Stimulated activated effector memory CD8-positive, alpha-beta T cell treated with anti-CD3 and anti-CD28 coated beads, Interleukin-12 subunit alpha, Interleukin-12 subunit beta, amount 100 ng/mL, for 72 hours (primary cell): ENCODE data around the gene NLGN2.
A peak's percentile ranks its signal among the peaks of the same experiment; 100 is the strongest.

ENCODE experiments used
- ATAC-seq: fragments of 150-1000 bp; cut with Tn5 transposase; 2 replicates; pipeline ENCODE4 v1.10.0; 2021
- DNase-seq, 2 donors: peaks; one replicate each; pipeline ENCODE4 v3.0.0; 2021 to 2022; ENCODE audit warnings: low spot score in 2 of 2
- H3K27ac Mint-ChIP-seq: one replicate; pipeline ENCODE4 v1.8.0; 2022; ENCODE audit warnings: mild to moderate bottlenecking, mixed read lengths
- H3K36me3 Mint-ChIP-seq: one replicate; pipeline ENCODE4 v1.8.0; 2022; ENCODE audit warnings: mild to moderate bottlenecking, mixed read lengths
- H3K4me1 Mint-ChIP-seq: one replicate; pipeline ENCODE4 v1.8.0; 2022; ENCODE audit warnings: mixed read lengths
- H3K4me3 Mint-ChIP-seq: one replicate; pipeline ENCODE4 v1.8.0; 2022; ENCODE audit warnings: mild to moderate bottlenecking, mixed read lengths
- H3K9me3 Mint-ChIP-seq: one replicate; pipeline ENCODE4 v1.8.0; 2022; ENCODE audit warnings: mixed read lengths

NLGN2 gene

DNA sequence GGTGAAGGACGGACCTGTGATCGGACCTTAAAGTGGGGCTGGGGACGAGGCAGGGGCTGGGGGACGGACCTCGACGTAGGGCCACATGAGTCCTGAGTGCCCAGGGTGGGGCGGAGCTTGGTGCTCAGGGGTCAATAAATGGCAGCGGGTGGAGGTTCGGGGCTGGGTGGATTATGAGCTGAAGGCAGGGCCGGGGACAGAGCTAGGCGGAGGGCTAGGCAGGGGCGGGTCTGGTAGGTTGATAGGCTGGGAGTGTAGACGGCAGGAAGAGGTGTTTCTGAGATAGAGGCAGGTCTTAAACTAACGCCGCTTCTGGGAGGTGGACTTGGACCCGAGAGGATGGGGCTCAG is 37.9 kb downstream of the NLGN2 start:
- peak; percentile 70 for ATAC-seq
- Mint-ChIP-seq H3K4me3 (peak overlapping the region; percentile 73), H3K36me3 (no peaks in the 10 kb centered on the region), H3K27ac (no peak overlapping the region), H3K9me3 (no peaks in the 10 kb centered on the region), H3K4me1 (peaks cover 19% of the 10 kb centered on the region)
- no peak for DNase-seq

DNA sequence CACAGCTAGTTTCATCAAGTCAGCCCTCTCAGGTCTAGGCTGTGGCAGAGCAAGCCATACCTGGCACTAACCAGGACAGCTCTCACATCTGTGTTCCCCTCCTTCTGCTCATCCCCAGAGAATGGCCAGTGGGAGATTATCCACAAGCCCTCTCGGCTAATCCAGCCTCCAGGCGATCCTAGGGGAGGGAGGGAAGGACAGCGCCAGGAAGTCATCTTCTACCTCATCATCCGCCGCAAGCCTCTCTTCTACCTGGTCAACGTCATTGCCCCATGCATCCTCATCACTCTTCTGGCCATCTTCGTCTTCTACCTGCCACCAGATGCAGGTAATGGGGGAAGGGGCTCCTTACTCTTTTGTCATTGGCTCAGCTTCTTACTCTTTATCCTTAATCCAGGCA is 40.8 kb downstream of the NLGN2 start:
- H3K9me3 Mint-ChIP-seq, result no peaks in the 10 kb centered on the region
- DNase-seq, result no peak
- peaks cover 14% of the 10 kb centered on the region for H3K4me1 Mint-ChIP-seq
- no peak overlapping the region for H3K4me3 Mint-ChIP-seq
- no peak for ATAC-seq
- no peak overlapping the region for H3K27ac Mint-ChIP-seq
- no peaks in the 10 kb centered on the region for H3K36me3 Mint-ChIP-seq

- H3K27ac Mint-ChIP-seq, result peak overlapping the region; percentile 71
- no peak for DNase-seq
- ATAC-seq, result no peak
- H3K9me3 Mint-ChIP-seq, result no peaks in the 10 kb centered on the region
- H3K36me3 Mint-ChIP-seq, result peaks cover 81% of the 10 kb centered on the region
- no peak overlapping the region for H3K4me3 Mint-ChIP-seq
- peaks cover 15% of the 10 kb centered on the region for H3K4me1 Mint-ChIP-seq
Measured at GRCh38 chr17:7459961-7460545, 52.4 kb downstream of the NLGN2 start.

- H3K4me1 Mint-ChIP-seq, result peaks cover 14% of the 10 kb centered on the region
- peak overlapping the region; percentile 71 for H3K27ac Mint-ChIP-seq
- H3K36me3 Mint-ChIP-seq, result peaks cover 81% of the 10 kb centered on the region
- H3K9me3 Mint-ChIP-seq, result no peaks in the 10 kb centered on the region
- no peak for DNase-seq
- no peak for ATAC-seq
- H3K4me3 Mint-ChIP-seq, result no peak overlapping the region
Measured at GRCh38 chr17:7460850-7461660, 53.4 kb downstream of the NLGN2 start.

GRCh38 chr17:7462474-7463371 is 55.1 kb downstream of the NLGN2 start:
- Mint-ChIP-seq H3K4me1 (peaks cover 18% of the 10 kb centered on the region), H3K4me3 (no peak overlapping the region), H3K27ac (peak overlapping the region; percentile 71), H3K36me3 (peaks cover 88% of the 10 kb centered on the region), H3K9me3 (no peaks in the 10 kb centered on the region)
- no peak for ATAC-seq
- DNase-seq, result no peak

DNA sequence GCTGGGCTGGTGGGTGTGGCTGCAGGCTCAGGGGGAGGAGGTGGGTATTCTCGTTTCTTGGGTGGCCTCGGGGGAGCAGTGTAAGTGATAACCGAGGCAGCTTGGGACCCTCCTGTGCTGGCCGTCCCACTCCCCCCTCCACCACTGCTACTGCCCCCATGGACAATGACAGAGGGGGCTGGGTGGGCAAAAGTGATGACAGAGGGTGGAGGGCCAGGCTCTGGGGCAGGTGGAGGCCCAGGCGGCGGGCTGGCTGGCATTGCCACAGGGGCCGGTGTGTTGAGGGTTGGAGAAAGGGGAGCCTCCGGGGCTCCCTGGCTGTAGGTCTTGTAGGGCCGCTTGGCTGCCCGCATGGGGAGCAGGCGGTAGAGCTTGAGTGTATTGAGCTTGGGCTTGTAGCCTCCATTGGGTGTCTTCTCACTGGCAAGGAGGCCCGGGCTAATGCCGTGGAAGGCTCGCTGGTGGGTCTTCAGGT is 55.8 kb downstream of the NLGN2 start:
- Mint-ChIP-seq H3K4me1 (peaks cover 18% of the 10 kb centered on the region), H3K4me3 (no peak overlapping the region), H3K27ac (peak overlapping the region; percentile 69), H3K9me3 (no peaks in the 10 kb centered on the region), H3K36me3 (peaks cover 90% of the 10 kb centered on the region)
- DNase-seq (no peak), ATAC-seq (no peak)

DNA sequence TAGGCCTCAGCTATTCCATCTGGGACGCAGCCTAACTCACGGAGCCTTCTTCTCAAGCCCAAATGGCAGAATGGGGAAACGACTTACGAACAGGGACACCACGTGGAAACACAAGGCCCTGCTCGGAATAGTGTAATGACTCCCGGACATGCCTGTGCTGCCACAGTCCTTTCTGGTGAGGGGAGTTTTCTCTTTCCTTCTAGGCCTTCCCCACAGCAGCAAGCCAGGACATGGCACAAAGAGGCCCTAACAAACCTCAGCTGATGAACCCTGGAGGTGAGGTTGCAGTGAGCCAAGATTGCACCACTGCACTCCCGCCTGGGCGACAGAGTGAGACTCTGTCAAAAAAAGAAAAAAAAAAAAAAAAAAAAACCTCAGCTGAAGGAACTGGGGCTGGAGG is 56.4 kb downstream of the NLGN2 start:
- H3K4me3 Mint-ChIP-seq, result no peak overlapping the region

DNA sequence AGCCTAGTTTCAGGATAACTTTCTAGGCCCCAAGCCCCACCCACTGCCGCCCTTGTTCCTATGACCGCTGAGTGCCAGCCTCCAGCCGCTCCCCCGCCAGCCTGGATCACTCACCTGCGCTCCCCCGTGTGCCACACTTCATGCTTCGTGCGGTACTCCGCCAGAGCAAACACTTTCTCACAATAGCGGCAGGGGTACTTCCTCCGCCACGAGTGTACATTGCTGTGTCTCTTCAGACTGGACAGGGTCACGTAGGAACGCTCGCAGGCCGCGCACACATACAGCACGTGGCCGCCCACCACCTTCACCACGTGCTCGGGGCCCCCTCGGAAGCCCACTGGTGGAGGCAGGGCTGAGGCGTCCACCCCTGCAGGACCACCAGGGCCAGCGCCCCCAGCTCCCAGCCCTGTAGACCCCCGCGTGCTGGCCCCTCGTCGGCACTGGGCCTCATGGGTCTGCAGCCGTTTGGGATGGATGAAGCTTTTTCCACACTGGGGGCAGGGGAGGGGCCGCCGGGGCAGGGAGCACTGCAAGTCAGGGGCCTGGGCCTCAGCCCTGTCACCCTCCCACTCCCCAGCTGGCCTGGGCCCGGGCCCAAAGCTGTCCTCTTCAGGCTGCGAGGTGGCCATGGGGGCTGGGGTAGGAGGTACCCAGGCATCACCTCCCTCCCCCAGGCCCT is 58.1 kb downstream of the NLGN2 start:
- no peak for ATAC-seq

More for the DNA sequence above, 56.4 kb downstream of the NLGN2 start:
- DNase-seq, result no peak
- no peak for ATAC-seq
- Mint-ChIP-seq H3K36me3 (peaks cover 85% of the 10 kb centered on the region), H3K4me1 (peaks cover 18% of the 10 kb centered on the region), H3K9me3 (no peaks in the 10 kb centered on the region), H3K27ac (peak overlapping the region; percentile 69)

GRCh38 chr17:7466318-7466638 is 58.6 kb downstream of the NLGN2 start:
- Mint-ChIP-seq H3K27ac (peak overlapping the region; percentile 73), H3K9me3 (no peaks in the 10 kb centered on the region)
- no peak for ATAC-seq

More for the DNA sequence above, 58.1 kb downstream of the NLGN2 start:
- peaks cover 78% of the 10 kb centered on the region for H3K36me3 Mint-ChIP-seq
- no peak overlapping the region for H3K4me3 Mint-ChIP-seq
- H3K4me1 Mint-ChIP-seq, result peaks cover 18% of the 10 kb centered on the region
- DNase-seq, result no peak
- no peaks in the 10 kb centered on the region for H3K9me3 Mint-ChIP-seq
- peak overlapping the region; percentile 73 for H3K27ac Mint-ChIP-seq

GRCh38 chr17:7466639-7467341 is 59.1 kb downstream of the NLGN2 start:
- H3K4me1 Mint-ChIP-seq, result peaks cover 18% of the 10 kb centered on the region
- DNase-seq (no peak), ATAC-seq (peak; percentile 9)
- no peak overlapping the region for H3K4me3 Mint-ChIP-seq
- H3K9me3 Mint-ChIP-seq, result no peaks in the 10 kb centered on the region
- peak overlapping the region; percentile 73 for H3K27ac Mint-ChIP-seq
- peaks cover 67% of the 10 kb centered on the region for H3K36me3 Mint-ChIP-seq

More at GRCh38 chr17:7466318-7466638, 58.6 kb downstream of the NLGN2 start:
- no peak for DNase-seq
- Mint-ChIP-seq H3K36me3 (peaks cover 72% of the 10 kb centered on the region), H3K4me3 (no peak overlapping the region), H3K4me1 (peaks cover 15% of the 10 kb centered on the region)

GRCh38 chr17:7467498-7467897 is 59.9 kb downstream of the NLGN2 start:
- ATAC-seq, result no peak
- Mint-ChIP-seq H3K4me3 (no peak overlapping the region), H3K27ac (no peak overlapping the region), H3K36me3 (peaks cover 60% of the 10 kb centered on the region), H3K9me3 (no peaks in the 10 kb centered on the region), H3K4me1 (peaks cover 22% of the 10 kb centered on the region)
- no peak for DNase-seq

DNA sequence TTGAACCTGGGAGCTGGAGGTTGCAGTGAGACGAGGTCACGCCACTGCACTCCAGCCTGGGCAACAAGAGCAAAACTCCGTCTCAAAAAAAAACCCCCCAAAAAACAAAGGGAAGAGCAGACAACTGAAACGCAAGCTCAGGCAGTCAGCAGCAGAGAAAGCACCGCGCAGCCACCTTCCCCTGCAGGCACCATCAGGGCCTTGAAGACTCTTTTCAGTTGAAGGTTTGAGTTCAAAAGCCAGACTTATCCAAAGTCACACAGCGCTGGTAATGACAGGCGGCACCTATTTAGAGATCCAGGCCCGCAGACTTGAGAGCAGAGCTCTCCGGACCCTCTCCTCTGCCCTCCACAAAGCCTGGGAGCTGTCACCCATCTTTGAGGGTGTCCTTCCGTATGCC is 60.6 kb downstream of the NLGN2 start:
- Mint-ChIP-seq H3K4me1 (peaks cover 22% of the 10 kb centered on the region), H3K27ac (no peak overlapping the region), H3K4me3 (no peak overlapping the region), H3K36me3 (peaks cover 52% of the 10 kb centered on the region), H3K9me3 (no peaks in the 10 kb centered on the region)
- ATAC-seq, result no peak
- no peak for DNase-seq

DNA sequence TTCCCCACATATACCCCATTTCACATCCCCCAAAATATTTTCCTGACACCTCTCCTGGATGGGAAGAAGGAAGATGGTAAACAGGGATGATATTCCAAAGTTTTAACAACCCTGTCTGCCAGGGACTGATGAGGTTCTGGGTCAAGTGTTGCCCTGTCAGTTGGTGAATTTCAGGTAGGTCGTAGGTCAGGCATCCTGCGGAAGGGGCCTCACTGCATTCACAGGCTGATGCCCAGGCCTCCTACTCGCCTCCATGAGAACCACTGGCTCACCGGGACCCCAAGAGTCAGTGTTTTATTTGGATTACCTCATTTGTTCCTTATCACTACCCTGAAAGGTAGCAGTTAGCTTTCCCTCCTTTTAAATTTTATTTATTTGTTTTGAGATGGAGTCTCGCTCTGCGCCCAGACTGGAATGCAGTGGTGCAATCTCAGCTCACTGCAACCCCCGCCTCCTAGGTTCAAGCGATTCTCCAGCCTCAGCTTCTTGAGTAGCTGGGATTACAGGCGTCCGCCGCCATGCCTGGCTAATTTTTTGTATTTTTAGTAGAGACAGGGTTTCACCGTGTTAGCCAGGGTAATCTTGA is 61.3 kb downstream of the NLGN2 start:
- DNase-seq (no peak), ATAC-seq (no peak)
- Mint-ChIP-seq H3K4me3 (no peak overlapping the region), H3K9me3 (no peaks in the 10 kb centered on the region), H3K36me3 (peaks cover 48% of the 10 kb centered on the region), H3K27ac (no peak overlapping the region), H3K4me1 (peaks cover 22% of the 10 kb centered on the region)
